K562 (cell line): ENCODE data around the gene DIS3L2.

ENCODE experiments used
- BACH1 ChIP-seq: fragments of 200-800 bp; sonication (Bioruptor generic); IDR thresholded peaks from 2 replicates; pipeline ENCODE4 v1.6.1; 2016; ENCODE audit warnings: missing genetic modification characterization, missing compliant biosample characterization
- EZH2 ChIP-seq: IDR thresholded peaks from 2 replicates; pipeline ENCODE4 v1.6.1; 2012; ENCODE audit warnings: low read depth, mild to moderate bottlenecking, inconsistent platforms, low read length, borderline replicate concordance
- GATAD2A ChIP-seq: fragments of 450-650 bp; IDR thresholded peaks from 2 replicates; pipeline ENCODE4 v1.6.1; 2017
- NRF1 ChIP-seq, 2 experiments: fragments of 450-650 bp; IDR thresholded peaks in 1 of 2; conservative IDR thresholded peaks in 1 of 2; 2 replicates each; pipeline ENCODE4 v1.6.1; 2014; ENCODE audit warnings: mild to moderate bottlenecking in 2 of 2
- POLR2A ChIP-seq: fragments of 450-650 bp; conservative IDR thresholded peaks from 2 replicates; pipeline ENCODE4 v1.6.1; 2016
- POLR2AphosphoS2 ChIP-seq: IDR thresholded peaks from 2 replicates; pipeline ENCODE4 v1.6.1; 2012; ENCODE audit warnings: low read length, improper control_type of control experiment
- PRMT5 ChIP-seq: sonication (generic); formaldehyde crosslinking; IDR thresholded peaks from 2 replicates; pipeline ENCODE4 v1.5.0; 2020; ENCODE audit warnings: missing genetic modification reagents
- STAT6 ChIP-seq: sonication (generic); formaldehyde crosslinking; IDR thresholded peaks from 2 replicates; pipeline ENCODE4 v1.8.1; 2023; ENCODE audit warnings: mild to moderate bottlenecking, missing genetic modification reagents
- TEAD4 ChIP-seq, 2 experiments: sonication (generic) in 1 of 2; formaldehyde crosslinking in 1 of 2; IDR thresholded peaks; 2 replicates each; pipeline versions ENCODE4 v1.6.1 to v1.8.0; 2012 to 2022; ENCODE audit warnings: borderline replicate concordance in 1 of 2, inconsistent platforms in 1 of 2, low read length in 1 of 2, mild to moderate bottlenecking in 1 of 2, missing genetic modification reagents in 1 of 2
- ZNF133 ChIP-seq: fragments of 250-450 bp; sonication (Bioruptor Pico); IDR thresholded peaks from 2 replicates; pipeline ENCODE4 v1.4.0; 2020; ENCODE audit warnings: mild to moderate bottlenecking
- ZNF512 ChIP-seq: IDR thresholded peaks from 2 replicates; pipeline ENCODE4 v1.6.1; 2016; ENCODE audit warnings: missing genetic modification characterization, missing compliant biosample characterization
- TF ChIP-seq, protein P1 (sequence below), 2 experiments: fragments of 450-650 bp; formaldehyde crosslinking in 1 of 2; IDR thresholded peaks; 2 replicates each; pipeline versions ENCODE4 v1.4.0 to v1.6.1; 2014 to 2020; ENCODE audit warnings: mild to moderate bottlenecking in 2 of 2, borderline replicate concordance in 1 of 2, low read depth in 1 of 2
- TF ChIP-seq, protein P2 (sequence below), 3 experiments: IDR thresholded peaks in 2 of 3; conservative IDR thresholded peaks in 1 of 3; 2 replicates each; pipeline ENCODE4 v1.5.1; 2011 to 2012; ENCODE audit warnings: low read length in 3 of 3, mild to moderate bottlenecking in 3 of 3, control low read depth in 2 of 3, improper control_type of control experiment in 1 of 3, inconsistent platforms in 1 of 3, low read depth in 1 of 3, mixed read lengths in 1 of 3, moderate library complexity in 1 of 3; ENCODE audit not compliant: insufficient read depth in 2 of 3

- TF ChIP-seq, protein P1, sequence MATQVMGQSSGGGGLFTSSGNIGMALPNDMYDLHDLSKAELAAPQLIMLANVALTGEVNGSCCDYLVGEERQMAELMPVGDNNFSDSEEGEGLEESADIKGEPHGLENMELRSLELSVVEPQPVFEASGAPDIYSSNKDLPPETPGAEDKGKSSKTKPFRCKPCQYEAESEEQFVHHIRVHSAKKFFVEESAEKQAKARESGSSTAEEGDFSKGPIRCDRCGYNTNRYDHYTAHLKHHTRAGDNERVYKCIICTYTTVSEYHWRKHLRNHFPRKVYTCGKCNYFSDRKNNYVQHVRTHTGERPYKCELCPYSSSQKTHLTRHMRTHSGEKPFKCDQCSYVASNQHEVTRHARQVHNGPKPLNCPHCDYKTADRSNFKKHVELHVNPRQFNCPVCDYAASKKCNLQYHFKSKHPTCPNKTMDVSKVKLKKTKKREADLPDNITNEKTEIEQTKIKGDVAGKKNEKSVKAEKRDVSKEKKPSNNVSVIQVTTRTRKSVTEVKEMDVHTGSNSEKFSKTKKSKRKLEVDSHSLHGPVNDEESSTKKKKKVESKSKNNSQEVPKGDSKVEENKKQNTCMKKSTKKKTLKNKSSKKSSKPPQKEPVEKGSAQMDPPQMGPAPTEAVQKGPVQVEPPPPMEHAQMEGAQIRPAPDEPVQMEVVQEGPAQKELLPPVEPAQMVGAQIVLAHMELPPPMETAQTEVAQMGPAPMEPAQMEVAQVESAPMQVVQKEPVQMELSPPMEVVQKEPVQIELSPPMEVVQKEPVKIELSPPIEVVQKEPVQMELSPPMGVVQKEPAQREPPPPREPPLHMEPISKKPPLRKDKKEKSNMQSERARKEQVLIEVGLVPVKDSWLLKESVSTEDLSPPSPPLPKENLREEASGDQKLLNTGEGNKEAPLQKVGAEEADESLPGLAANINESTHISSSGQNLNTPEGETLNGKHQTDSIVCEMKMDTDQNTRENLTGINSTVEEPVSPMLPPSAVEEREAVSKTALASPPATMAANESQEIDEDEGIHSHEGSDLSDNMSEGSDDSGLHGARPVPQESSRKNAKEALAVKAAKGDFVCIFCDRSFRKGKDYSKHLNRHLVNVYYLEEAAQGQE (IDR thresholded peaks at IDR 0.05; ENCODE audit: borderline replicate concordance) = no peak
- TF ChIP-seq, protein P1 (CRISPR knock-in tag; IDR thresholded peaks at IDR 0.05; ENCODE audit: low read depth) = no peak
- TF ChIP-seq, protein P2, sequence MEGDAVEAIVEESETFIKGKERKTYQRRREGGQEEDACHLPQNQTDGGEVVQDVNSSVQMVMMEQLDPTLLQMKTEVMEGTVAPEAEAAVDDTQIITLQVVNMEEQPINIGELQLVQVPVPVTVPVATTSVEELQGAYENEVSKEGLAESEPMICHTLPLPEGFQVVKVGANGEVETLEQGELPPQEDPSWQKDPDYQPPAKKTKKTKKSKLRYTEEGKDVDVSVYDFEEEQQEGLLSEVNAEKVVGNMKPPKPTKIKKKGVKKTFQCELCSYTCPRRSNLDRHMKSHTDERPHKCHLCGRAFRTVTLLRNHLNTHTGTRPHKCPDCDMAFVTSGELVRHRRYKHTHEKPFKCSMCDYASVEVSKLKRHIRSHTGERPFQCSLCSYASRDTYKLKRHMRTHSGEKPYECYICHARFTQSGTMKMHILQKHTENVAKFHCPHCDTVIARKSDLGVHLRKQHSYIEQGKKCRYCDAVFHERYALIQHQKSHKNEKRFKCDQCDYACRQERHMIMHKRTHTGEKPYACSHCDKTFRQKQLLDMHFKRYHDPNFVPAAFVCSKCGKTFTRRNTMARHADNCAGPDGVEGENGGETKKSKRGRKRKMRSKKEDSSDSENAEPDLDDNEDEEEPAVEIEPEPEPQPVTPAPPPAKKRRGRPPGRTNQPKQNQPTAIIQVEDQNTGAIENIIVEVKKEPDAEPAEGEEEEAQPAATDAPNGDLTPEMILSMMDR (IDR thresholded peaks at IDR 0.05 in 2 of 3, conservative IDR thresholded peaks at IDR 0.05 in 1 of 3; ENCODE audit: insufficient read depth in 2 of 3, low read depth in 1 of 3, low read length in 3 of 3) = no peak
- TF ChIP-seq ZNF133 (no peak), POLR2AphosphoS2 (no peak), STAT6 (CRISPR knock-in tag) (no peak), BACH1 (no peak), NRF1 (conservative IDR thresholded peaks at IDR 0.05 in 1 of 2, IDR thresholded peaks at IDR 0.05 in 1 of 2) (no peak), ZNF512 (tag) (no peak), EZH2 (no peak), POLR2A (no peak), GATAD2A (no peak), PRMT5 (CRISPR knock-in tag) (no peak), TEAD4 (IDR thresholded peaks at IDR 0.05; ENCODE audit: low read length) (no peak), TEAD4 (CRISPR knock-in tag; IDR thresholded peaks at IDR 0.05; ENCODE audit: borderline replicate concordance) (no peak)
These were observed 123.7 kb downstream of the DIS3L2 start for GRCh38 chr2:232085164-232085563.
